GM21447 (cell line): Measurements from ENCODE around the gene BANP.
"Not testable (repeated sequence)": the region's sequence is repeated elsewhere in the genome, so short reads cannot be mapped to it uniquely, and the experiment has no call there.

ENCODE experiments used
- ATAC-seq: cut with Tn5 transposase; IDR thresholded peaks from one replicate; pipeline ENCODE4 v1.9.1; 2021; ENCODE audit not compliant: unreplicated experiment

The BANP gene

DNA sequence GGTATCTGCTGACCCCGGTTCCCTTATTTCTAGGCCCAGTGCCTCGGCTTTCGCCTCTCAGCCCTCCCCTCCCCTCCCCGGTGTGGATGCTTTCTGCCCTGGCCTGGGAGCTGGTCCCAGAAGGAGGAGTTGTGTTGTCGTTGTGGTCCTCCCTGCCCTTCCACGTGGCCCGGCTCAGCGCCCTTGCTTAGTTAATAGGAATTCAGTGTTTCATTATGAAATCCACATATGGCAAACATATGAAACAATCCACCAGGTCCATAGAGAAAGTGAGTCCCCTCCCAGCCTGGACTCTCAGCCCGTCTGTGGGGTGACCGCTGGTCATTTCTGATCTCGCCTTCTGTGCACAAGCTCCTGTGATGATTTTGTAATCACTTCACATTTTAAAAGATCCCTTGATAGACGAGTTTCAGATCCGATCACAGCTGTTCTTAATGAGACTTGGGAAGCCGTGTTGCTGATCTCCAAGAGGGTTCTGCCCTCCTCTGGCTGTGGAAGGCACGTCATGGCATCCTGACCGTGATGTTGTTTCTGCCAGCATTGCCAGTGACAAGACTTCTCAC is 112.1 kb downstream of the BANP start:
- no peak for ATAC-seq

DNA sequence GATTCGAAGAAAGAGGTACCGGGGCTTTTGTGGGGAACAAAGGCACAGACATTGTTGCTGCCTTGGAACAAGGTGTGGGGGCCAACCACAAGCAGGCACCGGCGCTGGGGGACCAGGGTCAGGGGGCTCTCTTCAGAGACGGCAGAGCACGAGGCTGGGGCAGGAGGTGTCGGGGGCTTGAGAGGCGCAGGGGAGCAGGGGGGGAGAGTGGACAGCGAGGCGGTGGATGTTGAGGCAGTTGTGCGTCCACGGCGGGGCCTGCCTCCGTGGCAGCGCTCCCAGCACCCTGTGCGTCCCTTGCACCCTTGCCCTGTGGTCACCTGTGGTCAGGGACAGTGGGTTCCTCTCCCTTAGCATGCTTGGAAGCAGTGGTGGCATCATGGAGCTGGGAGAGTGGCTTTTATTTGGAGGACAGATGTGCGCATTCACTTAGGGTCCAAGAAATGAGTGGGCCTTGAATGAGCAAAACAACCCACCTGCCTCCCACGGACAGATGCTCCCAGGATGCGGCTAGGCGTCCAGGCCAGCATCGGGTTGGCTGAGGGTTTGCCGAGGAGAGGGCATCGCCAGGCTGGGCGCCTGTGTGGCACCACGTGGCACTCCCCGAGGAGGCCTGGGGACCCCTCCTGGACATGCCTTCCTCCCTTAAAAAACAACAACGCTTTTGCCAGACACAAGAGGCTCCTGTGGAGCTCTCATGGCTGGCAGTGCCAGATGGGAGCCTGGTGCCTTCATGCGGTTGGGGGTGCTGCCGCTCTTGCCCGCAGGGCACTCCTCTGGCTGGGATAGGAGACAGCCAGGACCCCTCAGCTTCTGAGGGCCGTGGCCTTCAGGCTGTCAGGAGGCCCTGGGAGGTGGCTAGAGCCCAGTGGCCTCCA is 113.0 kb downstream of the BANP start:
- no peak for ATAC-seq

GRCh38 chr16:88064889-88065746 is 113.9 kb downstream of the BANP start:
- no peak for ATAC-seq

- no peak for ATAC-seq
These were observed 114.5 kb downstream of the BANP start for GRCh38 chr16:88065747-88066142.

DNA sequence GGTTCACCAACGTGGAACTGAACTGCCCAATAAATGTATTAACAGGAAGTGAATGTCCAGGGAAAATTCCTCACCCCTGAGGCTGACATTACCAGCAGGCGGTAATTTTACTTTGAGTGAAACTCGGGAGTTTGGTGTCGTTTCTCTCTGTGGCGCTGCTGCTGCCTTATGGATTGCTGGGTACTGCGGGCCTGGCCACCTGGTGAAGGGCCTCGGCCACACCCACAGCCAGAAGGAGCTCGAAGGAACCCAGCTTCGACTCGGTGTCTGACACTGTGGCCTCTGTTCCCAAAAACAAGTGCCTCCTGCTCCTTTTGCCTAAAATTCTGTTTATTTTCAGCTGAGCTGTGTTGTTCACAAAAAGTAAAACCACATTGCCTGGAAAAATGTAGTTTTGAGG is 115.0 kb downstream of the BANP start:
- no peak for ATAC-seq

GRCh38 chr16:88066680-88067529 is 115.7 kb downstream of the BANP start:
- ATAC-seq: no peak

DNA sequence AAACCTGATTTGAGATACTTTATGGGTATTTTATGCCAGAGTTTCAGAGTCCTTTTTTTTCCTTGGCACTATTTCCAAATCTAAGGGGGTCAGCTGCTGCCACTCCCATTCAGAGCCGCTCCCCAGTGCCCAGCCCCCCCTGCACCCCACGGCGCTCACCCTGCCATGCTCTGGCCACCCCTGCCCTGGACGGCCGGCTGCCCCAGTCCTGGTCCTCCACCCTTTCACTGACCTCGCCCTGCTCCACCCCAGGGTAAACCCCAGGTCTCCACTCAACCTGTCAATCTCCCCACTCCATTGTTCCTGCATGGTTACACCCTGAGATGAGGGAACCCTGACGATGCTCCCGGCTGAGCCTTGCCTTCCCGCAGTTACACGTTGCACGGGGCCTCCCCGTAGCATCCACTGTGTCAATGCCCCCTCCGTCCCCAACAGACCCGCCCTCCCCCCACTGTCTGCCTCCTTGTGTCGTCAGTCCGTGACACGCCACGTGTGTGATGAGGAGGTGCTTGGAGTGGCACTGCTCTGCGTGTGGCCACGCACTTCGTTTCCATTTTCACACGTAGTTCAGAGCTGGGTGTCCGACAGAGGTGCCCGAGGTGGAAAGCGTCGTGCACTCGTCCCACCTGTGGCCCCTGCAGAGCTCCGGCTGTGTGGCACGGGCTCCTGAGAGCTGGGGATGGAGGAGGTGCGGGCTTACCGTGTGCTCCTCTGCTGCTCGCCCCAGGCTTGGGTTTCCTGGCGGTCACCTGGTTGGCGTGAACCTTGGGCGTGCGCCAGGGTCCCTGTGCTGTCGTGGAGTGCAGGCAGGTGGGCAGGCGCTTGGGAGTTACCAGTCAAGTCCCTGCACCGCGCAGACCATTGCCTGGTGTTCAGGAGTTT is 116.5 kb downstream of the BANP start:
- no peak for ATAC-seq

DNA sequence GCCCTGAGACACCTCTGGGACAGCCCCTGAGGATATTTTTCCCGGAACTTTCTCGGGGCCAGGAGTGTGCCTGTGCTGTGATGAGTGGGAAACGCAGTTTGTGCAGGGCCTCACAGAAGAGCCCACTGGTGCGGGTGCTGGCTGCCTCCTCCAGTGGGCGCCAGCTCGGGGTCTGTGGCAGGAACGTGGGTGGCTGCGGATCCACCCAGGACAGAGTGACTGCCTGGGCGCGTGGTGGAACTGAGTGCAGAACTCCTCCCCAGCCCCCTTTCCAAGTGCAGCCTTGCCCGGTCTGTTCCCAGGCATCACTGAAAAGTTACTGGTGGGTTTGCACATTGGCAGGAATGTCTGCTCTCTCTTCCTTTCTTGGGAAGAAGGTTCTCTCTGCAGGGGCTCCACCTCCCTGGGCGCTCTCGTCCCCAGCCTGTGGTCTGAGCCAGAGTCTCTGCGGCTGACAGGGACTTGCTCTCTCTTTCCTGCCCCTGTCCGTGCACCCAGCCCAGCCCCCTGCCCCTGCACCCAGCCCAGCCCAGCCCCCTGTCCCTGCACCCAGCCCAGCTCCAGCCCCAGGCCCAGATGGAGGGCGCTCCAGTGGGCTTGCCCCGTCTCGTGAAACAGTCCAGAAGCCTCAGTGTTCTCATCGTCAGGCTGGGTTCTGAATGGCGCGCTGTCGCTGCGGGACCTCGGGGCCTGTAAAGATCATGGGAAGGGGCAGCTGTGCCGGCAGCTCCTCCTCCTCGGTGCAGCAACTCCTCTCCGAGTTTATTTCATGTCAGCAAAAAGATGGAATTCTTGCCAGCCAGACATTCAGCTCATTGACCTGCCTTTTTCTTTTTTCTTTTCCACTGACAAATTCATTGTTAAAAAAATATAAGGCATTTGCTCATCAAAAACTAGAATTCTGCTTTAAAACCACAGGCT is 117.5 kb downstream of the BANP start:
- no peak for ATAC-seq

GRCh38 chr16:88069397-88070168 is 118.3 kb downstream of the BANP start:
- ATAC-seq: peak; percentile 84

DNA sequence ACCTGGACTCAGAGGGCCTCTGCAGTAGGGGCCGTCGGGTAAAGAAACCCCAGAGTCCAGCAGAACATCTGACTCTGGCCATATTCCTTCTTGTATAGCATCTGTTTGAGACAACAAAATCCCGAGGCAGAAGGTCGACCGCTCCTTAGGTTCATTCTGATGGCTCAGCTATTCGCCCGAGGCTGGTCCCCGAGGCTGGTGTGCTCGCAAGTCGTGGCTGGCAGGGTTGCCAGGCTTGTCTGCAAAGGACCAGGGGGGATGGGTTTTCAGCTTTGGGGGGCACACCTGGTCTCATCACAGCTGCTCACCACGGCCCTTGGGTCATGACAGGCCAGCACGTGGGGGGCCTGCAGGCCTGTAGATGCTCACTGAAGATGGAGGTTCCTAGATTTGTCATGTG is 119.1 kb downstream of the BANP start:
- no peak for ATAC-seq

DNA sequence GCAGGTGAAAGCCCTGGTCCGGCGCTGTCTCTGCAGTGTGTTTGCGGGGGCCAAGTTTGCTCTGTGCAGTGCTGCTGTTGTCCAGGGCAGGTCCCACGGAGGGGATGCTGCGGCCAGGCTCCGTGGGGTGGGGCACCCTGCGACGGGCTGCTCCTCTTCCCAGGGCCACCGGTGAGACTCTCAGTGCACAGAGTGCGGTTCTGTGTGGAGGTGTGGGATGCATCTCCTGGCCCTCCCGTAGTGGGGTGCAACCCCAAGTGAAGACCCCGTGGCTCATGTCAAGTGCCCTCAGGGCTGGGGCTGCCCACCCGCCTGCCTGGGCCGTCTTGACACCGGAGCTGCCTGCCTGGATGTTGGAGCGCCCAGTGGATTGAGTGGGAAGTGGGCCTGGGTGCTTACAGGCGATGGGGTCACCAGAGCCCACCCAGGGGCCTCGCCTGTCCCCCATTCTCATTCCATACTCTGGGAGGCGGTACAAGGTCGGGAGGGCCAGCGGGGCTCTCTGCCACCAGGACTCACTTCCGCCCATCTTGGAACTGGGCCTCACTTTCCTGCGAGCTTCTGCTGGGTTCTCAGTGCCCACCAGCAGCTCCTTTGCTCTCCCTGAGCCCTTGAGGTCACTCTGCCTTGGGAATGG is 119.9 kb downstream of the BANP start:
- no peak for ATAC-seq

GRCh38 chr16:88071908-88072307 is 120.7 kb downstream of the BANP start:
- no peak for ATAC-seq

GRCh38 chr16:88072571-88073001 is 121.4 kb downstream of the BANP start:
- ATAC-seq: no peak

- ATAC-seq: no peak
These were observed 122.0 kb downstream of the BANP start for GRCh38 chr16:88073201-88073721.

- no peak for ATAC-seq
These were observed 122.8 kb downstream of the BANP start for GRCh38 chr16:88074041-88074440.

DNA sequence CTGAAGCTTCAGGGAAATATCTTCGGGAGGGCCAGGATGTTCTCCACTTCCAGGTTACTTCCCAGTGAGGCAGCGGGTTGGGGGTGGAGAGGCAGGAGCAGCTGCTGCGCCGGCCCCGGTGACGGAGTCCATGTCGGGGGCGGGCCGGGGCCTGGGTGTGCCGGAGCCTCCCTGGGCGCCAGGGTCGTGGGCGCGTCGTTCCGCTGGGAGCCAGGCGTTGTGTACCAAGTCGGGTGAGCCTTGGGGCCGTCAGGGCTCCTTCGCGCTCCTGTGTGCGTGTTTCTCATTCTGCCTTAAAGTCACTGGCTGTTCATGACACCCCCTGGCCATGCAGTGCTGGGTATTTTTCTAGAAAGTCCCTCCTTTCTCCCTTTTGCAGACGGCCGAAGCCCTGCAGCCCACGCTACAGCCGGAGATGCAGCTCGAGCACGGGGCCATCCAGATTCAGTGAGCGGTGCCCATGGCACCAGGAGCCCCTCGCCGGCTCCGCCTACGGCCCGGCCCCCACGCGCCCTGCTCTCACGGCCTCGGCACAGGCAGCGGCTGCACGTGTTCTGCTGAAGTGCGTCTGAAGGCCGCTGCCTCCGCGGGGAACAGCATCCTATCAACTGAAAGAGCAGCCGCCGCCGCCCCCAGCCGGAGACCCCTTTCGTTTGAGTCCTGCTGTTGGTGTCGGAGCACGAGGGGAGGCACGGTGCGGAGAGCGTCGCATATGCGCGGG is 125.1 kb downstream of the BANP start:
- ATAC-seq: no peak

GRCh38 chr16:88076932-88077320 is 125.7 kb downstream of the BANP start:
- ATAC-seq: not testable (repeated sequence)
